CD4-positive, alpha-beta T cell treated with Interleukin-21 for 1 hour (primary cell): ENCODE measurements around the gene LRMDA.
"Not testable (repeated sequence)": the region's sequence is repeated elsewhere in the genome, so short reads cannot be mapped to it uniquely, and the experiment has no call there.

Experiments used
- DNase-seq: peaks from one replicate; pipeline ENCODE4 v3.0.0-alpha.2; 2020

LRMDA gene

GRCh38 chr10:76115471-76116155, 684.2 kb downstream of the LRMDA start:
- no peak for DNase-seq

- no peak for DNase-seq
These were observed 685.1 kb downstream of the LRMDA start for GRCh38 chr10:76116523-76116922.

- no peak for DNase-seq
These were observed 686.5 kb downstream of the LRMDA start for GRCh38 chr10:76117949-76118348.

DNA sequence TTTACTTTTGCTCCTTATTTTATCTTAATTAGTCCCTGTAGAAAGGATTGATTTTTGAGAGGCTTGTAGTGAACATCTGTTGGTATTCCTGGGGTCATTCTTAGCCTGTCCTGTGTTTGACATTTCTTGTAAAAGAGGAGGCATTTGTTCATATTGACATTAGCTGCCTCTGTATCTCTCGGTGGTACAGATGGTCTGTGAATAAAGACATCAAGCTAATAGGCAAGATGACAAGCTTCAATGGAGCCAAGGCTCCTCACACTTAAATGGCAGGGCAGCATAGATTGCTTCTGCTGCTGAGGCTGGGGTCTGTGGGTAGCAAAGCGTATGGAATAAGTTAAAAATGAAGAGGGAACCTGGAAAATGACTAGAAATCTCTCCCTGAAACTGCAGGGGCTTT, 687.6 kb downstream of the LRMDA start:
- no peak for DNase-seq

GRCh38 chr10:76119515-76119914, 688.1 kb downstream of the LRMDA start:
- no peak for DNase-seq

DNA sequence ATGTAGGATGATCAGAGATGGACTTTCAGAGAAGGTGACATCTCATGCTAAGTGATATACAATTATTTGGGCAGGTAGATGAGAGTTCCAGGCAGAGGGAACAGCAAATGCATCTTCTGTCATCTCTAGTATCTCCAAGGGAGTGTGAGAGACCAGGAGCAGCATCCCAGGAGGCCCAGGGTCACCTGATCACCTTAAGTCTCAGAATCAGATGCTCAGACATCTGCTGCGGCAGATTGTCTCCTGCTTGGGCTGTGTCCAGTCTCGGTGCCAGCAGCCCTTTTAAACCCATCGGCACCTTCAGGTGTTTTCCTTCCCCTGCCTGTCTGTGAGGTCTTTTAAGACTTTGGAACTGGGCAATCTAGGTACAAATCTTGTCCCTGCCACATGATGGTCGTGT, 690.6 kb downstream of the LRMDA start:
- no peak for DNase-seq

DNA sequence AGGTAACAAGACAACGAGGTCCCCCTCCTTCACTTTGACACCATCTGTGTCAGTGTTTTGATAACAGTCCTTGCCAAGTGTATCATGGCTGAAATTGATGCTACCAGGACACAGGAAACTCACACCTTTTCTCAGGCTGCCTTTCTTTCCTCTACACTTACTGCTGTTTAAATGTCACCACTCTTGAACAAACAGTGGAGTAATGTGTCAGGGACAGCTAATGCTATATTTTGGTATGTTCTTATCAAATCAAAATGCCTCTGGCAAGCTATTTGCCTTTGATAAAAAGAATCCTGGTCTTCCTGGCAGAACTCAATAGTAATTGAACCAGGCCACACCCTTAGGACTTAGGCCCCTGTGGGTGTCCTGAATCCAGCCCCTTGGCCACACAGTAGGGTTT, 692.9 kb downstream of the LRMDA start:
- no peak for DNase-seq

- DNase-seq, result no peak
These were observed 694.5 kb downstream of the LRMDA start for GRCh38 chr10:76125900-76126299.

DNA sequence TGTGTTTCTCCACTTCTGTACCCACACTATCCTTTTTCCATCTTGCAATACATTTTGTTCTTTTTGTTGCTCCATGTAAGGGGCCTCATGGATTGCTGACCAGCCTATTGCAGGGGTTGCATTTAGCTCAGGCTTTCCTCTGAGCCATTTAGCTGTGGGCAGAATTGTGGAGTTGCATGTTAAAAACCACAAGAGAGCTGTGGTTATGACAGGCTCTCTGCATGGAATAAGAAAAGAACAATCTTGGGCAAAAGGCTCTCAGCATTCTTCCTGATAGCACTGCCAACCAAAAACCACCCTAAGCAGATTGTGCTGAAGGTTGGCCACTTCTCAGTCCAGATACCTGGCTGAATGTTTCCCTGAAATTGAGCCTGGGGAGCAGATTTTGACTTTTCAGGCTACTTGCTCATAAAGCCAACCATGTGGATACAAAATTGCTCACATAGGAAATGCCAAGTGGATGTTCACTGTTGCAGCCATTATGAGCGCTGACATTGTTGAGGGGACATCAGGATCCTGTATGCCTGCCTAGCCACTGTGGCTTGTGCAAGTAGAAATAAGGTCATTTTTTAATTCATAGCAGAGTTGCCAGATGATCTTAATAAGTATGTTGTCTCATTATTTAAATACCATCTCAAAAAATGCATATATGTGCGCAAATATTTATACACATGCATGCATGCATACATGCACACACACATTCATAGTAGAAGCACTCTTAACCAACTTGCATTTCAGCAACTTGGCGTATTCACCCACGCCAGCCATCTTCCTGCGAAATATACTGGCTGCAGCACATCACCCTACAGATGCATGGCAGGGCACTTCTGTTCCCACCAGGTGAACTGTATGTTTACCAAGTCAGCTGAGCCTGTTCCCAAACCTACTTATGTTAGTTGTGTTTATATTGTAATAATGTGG, 695.4 kb downstream of the LRMDA start:
- no peak for DNase-seq

DNA sequence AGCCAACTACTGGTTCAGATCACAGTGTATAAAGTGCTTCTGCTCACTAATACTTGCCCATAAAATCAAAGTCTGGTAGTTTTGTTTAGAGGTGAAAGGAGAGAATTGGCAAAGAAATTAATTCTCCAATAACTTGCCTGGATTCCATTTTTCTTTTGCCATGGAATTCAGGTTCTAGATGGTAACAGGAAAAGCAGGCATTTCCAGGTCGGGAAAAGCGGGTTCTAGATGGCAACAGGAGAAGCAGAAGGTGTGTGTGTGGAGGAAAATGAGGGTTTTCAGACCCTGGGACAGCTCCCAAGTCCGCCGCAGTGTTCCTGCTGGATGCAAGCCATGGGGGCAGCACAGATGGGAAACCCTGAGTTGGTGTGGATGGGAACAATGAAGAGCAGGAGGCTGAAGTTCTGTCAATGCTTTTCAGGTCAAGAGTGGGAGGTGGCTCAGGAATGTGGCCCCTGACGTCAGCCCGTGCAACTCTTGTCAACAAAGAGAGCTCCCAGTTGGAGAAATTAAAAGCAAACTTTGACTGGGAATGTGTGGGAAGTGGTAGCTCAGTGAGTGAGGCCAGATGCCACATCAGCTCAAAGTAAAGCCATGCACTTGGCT, 696.7 kb downstream of the LRMDA start:
- no peak for DNase-seq

GRCh38 chr10:76129213-76129612, 697.8 kb downstream of the LRMDA start:
- DNase-seq, result no peak

- DNase-seq, result no peak
These were observed 699.5 kb downstream of the LRMDA start for GRCh38 chr10:76130892-76131291.

GRCh38 chr10:76133597-76134255, 702.3 kb downstream of the LRMDA start:
- DNase-seq, result no peak

GRCh38 chr10:76136961-76137360, 705.5 kb downstream of the LRMDA start:
- DNase-seq, result no peak

- DNase-seq, result no peak
These were observed 706.9 kb downstream of the LRMDA start for GRCh38 chr10:76138286-76138685.

- DNase-seq, result no peak
These were observed 707.5 kb downstream of the LRMDA start for GRCh38 chr10:76138906-76139305.

- no peak for DNase-seq
These were observed 708.0 kb downstream of the LRMDA start for GRCh38 chr10:76139431-76139830.

DNA sequence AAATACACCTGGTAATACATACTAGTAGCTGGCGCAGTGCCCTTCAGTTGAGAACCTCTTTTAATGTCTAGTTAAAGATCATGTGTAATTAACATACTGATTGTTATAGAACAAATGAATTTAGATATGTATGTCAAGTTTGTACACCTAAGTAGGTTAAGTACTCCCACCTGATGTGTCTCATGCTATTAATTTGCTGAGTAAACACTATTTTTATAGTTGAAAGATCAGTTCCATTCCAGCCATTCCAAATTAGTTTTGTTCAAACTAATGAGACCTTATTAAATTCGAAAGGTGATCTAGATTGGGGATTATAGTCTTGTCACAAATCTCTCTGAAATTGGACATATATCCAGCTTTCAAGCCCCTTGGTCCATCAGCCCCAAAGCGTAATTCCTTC, 710.0 kb downstream of the LRMDA start:
- DNase-seq, result no peak

GRCh38 chr10:76148217-76148616, 716.8 kb downstream of the LRMDA start:
- DNase-seq, result not testable (repeated sequence)

DNA sequence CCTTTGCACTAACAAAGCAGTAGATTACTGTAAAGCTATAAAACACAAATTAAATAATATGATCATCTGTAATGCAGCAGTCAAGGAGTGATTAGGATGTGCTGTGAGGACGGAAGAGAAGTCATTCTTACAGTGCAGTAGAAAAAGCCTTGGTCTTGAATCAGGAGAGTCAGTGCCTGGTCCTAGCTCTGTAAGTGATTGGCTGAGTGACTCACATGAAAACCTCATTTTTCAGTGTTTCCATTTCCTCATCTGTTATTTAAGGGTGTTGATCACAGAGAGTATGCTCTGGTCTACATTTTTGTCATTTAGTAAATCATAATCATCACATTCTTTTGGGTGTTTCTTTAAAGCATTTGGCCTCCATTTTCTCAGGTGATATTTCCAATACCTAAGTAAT, 717.8 kb downstream of the LRMDA start:
- DNase-seq, result no peak

DNA sequence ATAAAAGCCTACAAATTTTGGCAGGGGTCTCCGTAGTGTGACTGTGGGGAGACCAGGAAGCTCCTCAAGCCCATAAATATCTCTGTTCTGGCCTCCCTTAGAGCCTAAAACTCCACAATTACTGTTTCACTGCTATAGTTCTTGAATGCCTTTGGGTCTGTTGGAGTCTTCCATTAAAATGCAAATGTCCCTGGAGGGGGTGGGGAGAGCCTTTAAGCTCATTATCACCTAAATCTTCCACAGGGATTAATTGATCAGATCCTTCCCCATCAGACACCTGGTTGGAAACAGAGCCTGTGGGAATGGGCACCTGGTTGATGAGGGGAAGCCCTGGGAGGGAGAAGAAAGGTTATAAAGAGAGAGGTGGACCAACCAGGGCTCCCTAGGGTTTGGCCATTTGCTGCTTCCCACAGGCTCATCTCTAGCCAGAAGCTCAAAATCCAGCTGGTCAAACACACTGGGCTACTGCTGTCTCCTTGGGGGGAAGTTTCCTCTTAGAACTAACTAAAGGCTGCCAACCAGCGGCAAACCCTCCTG, 718.2 kb downstream of the LRMDA start:
- DNase-seq, result no peak

GRCh38 chr10:76150139-76150875, 718.9 kb downstream of the LRMDA start:
- no peak for DNase-seq
